GM12874 (cell line): ENCODE data around the gene MCF2L2.

Source experiments
- TF ChIP-seq, protein P1 (sequence below): IDR thresholded peaks from 2 replicates; pipeline ENCODE4 v1.5.1; 2011; ENCODE audit warnings: low read depth, mild to moderate bottlenecking, control low read depth, low read length, moderate library complexity; ENCODE audit not compliant: insufficient read depth

The MCF2L2 gene

DNA sequence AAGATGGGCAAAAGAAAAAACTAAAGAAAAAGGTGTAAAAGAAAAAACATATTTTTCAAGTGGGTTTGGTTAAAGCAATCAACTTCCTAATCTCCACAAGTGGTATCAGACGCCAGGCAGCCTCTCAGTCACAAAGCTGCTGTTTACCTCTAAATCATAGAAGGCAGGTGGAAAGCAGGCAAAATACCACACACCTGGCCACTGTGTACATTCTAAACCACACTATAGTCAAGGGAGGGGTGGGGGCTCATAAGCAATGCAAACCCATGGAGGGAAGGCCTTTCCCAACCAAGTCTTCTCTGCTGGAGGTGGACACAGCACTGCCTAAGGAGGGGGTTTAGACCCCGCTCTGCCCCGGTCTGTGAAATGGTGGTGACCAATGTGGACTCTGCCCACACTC lies 50.4 kb downstream of the MCF2L2 start:
- TF ChIP-seq, protein P1, sequence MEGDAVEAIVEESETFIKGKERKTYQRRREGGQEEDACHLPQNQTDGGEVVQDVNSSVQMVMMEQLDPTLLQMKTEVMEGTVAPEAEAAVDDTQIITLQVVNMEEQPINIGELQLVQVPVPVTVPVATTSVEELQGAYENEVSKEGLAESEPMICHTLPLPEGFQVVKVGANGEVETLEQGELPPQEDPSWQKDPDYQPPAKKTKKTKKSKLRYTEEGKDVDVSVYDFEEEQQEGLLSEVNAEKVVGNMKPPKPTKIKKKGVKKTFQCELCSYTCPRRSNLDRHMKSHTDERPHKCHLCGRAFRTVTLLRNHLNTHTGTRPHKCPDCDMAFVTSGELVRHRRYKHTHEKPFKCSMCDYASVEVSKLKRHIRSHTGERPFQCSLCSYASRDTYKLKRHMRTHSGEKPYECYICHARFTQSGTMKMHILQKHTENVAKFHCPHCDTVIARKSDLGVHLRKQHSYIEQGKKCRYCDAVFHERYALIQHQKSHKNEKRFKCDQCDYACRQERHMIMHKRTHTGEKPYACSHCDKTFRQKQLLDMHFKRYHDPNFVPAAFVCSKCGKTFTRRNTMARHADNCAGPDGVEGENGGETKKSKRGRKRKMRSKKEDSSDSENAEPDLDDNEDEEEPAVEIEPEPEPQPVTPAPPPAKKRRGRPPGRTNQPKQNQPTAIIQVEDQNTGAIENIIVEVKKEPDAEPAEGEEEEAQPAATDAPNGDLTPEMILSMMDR: no peak

DNA sequence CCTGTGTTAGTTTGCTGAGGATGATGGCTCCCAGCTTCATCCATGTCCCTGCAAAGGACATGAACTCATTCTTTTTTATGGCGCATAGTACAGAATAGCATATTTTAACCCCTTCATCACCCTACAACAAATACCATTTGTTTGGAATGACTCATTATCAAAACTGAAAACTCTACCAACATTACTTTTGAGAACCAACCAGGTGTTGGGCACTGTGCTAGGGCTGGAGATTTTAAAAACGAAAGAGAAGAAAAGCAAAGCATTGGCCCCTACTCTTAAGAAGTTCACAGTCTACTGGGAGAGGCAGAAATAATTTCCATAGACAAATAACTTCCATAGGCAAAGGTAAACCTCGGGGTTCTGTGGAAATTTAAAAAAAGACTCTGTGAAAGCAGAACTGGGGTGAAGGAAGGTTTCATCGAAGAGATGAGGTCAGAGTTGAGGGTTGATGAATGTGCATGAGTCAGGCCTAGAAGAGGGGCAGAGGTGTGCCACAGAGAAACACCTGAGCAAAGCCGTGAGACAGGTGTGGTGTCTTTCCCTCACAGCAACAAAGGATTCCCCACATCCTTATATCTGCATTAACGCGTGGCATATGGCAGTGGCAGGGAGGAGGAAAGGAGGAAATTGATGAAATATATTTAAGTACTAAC lies 51.0 kb downstream of the MCF2L2 start:
- TF ChIP-seq, protein P1: no peak

DNA sequence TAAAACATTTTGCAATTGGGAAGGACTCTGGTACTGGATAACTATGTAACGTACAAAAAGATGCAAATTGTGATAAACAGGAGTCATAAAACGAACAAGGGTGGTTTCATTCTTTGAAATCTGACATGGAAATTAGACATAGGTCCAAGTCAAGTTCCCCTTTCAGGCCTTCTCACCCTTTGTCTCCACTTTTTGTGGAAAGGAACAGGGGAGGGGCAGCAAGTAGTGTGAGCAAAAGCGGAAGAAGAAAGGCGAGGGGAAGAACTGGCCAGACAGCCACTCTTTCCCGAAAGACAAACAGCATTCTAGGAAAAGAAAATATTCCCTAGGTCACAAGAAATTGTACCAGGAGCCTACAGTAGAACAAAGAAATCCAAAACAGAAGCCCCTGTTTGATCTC lies 52.6 kb downstream of the MCF2L2 start:
- TF ChIP-seq, protein P1: no peak

DNA sequence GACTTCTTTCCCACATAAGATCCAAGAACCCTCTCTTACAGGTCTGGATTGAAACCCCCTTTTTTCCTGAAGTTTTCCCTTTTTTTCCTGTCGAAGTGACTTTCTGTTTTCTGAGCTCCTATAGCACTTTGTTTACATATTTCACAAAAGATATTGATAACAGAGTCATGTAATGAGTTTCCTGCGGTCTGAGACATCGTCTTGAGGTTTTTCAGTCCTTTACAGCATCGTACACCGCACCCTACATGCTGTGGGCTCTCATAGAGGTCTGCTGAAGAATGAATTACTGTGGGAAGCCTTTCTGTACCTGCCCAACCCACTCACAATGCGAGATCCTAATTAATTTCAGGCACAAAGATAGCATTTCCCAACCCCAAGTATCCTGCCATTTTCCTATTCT lies 53.1 kb downstream of the MCF2L2 start:
- TF ChIP-seq, protein P1: no peak

DNA sequence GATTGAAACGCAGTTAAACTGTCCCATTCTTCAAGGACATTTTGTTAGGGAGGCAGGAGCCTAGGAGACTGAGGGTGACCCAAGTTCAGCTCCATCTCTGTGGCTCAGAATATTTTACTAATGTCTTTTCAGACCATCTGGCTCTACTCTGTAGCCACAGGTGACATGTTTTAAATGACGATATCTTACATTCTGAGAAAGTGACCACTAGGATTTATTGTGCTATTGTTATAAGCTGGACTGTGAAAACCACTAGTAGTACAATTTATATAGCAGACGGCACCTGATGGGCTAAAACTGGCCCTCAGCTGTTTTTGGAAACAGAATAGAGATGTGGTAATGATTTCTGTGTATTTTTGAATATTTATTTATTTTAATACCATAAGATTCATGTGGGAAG lies 55.5 kb downstream of the MCF2L2 start:
- TF ChIP-seq, protein P1: no peak

DNA sequence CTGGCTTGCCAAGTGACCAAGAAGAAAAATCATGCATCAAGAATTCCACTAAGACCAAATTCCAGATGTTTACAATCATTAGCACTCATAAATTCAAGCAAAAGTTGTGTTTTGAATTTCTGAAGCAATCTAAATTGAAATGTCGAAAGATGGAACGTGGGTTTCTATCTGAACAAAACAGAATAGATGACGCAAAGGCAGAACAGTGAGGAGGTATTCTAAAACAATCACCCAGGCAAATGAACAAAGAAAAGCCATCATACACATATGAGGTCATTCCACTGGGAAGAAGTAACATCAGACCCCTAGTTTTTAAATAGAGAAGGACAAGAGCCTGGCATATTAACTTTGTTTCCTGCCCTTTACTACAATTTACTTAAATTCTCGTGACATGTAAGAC lies 58.0 kb downstream of the MCF2L2 start:
- TF ChIP-seq, protein P1: no peak

DNA sequence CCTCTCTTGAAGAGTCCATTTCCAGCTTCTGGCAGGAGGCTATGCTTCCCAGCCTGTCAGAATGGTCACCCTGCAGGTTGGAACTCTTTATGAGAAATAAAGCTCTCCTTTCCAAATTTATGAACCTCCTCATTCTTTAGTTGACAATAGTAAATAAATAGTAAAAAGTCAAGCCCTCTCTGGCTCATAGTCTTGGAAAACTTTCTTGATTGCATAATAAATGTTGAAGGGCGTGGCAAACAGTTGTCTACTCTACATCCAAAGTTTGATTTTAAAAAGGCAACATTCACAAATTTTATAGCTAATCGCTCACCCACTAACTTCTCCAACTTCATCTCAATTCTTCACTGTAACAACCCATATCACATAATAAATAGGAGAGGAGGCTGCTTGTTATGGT lies 58.8 kb downstream of the MCF2L2 start:
- TF ChIP-seq, protein P1: no peak
